HCT116 (cell line): ENCODE data around the gene DNHD1.

Source experiments
- CTCF ChIP-seq, 3 experiments: fragments of 200-600 bp in 1 of 3; sonication (generic) in 1 of 3; IDR thresholded peaks in 2 of 3; conservative IDR thresholded peaks in 1 of 3; 2 replicates each; pipeline ENCODE4 v1.5.1; 2012 to 2017; ENCODE audit warnings: low read depth in 2 of 3, low read length in 2 of 3, antibody characterized with exemption in 1 of 3, borderline replicate concordance in 1 of 3, control low read depth in 1 of 3, mild to moderate bottlenecking in 1 of 3, mixed read lengths in 1 of 3, mixed run types in 1 of 3, moderate library complexity in 1 of 3; ENCODE audit not compliant: insufficient read depth in 1 of 3
- EZH2 ChIP-seq: fragments of 200-600 bp; sonication (generic); IDR thresholded peaks from 2 replicates; pipeline ENCODE4 v1.6.1; 2017; ENCODE audit warnings: antibody characterized with exemption, mixed run types
- SIN3A ChIP-seq: IDR thresholded peaks from 2 replicates; pipeline ENCODE4 v1.6.1; 2012; ENCODE audit warnings: low read depth
- SP1 ChIP-seq: IDR thresholded peaks from 2 replicates; pipeline ENCODE4 v1.6.1; 2012; ENCODE audit warnings: low read depth

GRCh38 chr11:6481924-6482275, 15.2 kb upstream of the DNHD1 start:
- TF ChIP-seq SP1 (no peak), SIN3A (no peak), CTCF (IDR thresholded peaks at IDR 0.05 in 2 of 3, conservative IDR thresholded peaks at IDR 0.05 in 1 of 3; ENCODE audit: borderline replicate concordance in 1 of 3, insufficient read depth in 1 of 3, low read depth in 2 of 3, low read length in 2 of 3) (no peak), EZH2 (no peak)
